ENCODE measurements around the gene UNK.
"Not testable (repeated sequence)": the region's sequence is repeated elsewhere in the genome, so short reads cannot be mapped to it uniquely, and the experiment has no call there.

The UNK gene

DNA sequence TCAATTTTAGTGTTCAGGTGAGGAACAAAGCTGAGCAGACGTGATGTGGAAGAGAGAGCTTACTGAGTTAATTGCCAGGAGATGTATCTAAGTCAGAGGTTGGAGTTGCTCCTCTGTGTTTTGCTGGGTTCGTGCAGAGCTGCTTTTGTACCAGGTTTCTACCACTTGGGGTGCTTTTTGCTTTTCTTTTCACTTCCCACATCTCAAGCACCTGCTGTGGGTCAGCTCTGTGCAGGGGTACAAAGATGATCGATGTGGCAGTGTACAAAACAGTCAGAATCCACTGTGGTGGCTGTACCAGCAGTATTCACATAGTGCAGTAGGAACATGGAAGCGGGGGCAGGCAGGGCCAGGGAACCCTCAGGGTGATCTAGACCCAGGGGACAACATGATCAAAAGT is 14.8 kb downstream of the UNK start:
- DNase-seq (ENCODE audit: low read depth in 3 of 3) = no peak

DNA sequence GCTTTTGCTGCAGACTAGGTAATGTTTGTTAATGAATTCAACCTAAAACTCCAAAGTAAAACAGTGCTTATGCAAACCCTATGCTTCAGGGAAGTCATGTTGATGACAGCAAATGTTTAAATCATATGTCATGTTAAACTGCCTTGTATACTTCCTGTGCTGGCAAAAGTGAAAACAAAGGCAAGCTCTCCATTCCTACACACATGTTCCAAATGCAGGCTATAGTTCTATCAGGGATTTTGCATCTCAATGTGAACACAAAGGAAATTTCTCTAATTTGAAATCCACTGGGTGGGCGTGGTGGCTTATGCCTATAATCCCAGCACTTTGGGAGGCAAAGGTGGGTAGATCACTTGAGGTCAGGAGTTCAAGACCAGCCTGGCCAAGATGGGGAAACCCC is 19.3 kb downstream of the UNK start:
- no peak for DNase-seq (ENCODE audit: low read depth in 3 of 3)

DNA sequence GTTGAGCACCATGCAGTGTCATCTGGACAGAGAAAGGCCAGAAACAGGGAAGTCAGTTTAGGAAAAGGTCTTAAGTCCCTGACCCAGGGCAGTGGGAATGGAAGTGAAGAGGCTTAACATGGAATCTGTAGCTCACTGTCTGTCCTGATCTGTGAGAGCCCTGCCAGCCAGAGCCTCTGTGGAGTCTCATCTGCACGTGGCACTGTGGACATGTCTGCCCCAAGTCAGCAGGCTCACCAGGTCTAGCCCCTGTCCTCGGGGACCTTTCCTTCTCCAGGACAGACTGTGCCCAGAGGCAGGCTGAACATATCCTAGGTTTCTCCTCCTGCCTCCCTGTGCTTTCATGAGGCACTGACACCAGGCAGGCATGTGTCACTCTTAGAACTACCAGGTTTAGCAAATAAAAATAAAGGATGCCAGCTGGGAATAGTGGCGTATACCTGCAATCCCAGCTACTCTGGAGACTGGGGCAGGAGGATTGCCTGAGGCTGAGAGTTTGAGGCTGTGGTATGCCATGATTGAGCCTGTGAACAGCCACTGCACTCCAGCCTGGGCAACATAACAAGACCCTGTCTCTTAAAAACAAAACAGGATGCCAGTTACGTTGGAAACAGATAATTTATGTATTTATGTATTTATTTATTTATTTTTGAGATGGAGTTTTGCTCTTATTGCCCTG is 22.4 kb downstream of the UNK start:
- no peak for DNase-seq (ENCODE audit: low read depth in 3 of 3)

DNA sequence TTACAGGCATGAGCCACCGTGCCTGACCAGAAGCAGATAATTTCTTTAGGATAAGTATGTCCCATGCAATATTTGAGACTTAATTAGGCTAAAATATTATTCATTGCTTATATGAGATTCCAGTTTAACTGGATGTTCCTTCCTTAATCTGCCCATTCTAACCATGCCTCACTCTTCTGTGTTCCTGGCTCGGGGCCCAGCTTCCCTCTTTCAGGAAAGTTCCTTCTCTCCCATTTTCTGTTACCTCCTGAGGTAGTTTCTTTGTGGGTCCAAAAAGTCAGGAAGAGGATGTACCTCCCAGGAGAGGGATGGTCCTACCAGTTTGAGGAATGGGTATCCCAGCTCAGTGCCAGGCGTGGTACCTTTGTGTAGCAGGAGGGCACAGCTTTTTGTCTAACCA is 23.3 kb downstream of the UNK start:
- no peak for DNase-seq (ENCODE audit: low read depth in 3 of 3)

DNA sequence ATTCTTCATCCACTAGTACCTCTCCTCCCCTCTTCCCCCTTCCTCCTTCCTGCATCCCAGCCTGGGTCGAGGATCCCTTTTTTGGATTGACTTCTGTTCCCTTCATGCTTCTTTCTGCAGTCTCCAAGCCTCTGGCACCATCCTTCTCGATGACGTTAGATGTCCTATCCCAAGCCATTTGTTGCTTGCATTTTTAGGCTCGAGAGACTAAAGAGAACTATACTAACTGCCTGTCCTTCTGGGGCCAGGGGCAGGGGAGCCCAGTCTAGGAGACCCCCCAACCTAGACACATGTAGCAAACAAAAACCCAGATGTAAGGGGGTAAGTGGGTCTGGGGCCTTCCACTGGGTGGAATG is 23.9 kb downstream of the UNK start:
- no peak for DNase-seq (ENCODE audit: low read depth in 3 of 3)

DNA sequence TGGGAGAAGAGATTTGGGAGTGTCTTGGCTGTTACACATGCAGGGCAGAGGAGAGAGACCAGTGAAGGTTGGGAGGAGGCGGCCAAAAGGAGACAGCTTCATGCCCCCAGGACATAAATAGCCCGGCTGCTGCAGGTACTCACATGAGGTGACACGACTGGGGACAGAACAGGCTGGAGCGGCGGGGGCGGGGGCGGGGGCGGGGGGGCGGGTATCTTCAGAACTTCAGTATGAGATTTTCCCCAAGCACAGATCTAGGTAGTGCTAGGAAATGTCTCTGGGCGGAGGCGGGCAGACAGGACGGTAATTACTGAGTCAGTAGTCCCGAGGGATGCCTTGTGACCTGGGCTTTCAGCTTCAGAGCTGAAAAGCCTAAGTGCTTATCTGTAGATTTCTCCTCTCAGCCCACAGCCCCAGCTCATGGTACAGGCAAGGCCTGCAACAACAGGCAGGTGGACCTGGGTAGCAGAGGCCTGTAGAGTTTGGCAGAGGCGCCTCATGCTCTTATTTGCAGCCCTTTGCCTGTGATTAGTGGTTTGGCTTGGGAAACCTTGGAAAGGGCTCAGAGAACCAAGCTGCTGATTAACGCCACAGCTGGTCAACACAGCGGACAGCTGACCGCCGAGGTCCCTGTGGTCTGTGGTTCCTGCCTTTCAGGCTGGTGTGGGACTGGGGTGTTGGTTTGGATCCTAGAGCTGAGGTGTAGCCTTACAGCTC is 24.5 kb downstream of the UNK start:
- no peak for DNase-seq (ENCODE audit: low read depth in 3 of 3)

- no peak for DNase-seq (ENCODE audit: low read depth in 3 of 3)
Observed at GRCh38 chr17:75809631-75810111, 25.1 kb downstream of the UNK start.

DNA sequence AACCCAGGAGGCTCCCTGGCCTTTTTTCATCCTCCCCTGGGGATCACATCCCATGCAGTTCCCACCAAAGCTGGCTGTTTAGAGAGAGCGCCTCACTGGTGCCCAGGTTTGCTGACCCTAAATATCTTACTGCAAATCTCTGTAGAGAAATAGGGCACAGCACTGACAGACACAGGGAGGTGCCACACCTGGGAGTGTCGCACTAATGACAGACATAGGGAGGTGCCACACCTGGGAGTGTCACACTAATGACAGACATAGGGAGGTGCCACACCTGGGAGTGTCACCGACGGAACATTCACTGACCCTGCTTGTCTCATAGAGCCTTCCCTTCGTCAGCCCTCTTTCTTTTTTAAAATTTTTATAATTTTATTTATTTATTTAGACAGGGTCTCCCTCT is 25.6 kb downstream of the UNK start:
- no peak for DNase-seq (ENCODE audit: low read depth in 3 of 3)

DNA sequence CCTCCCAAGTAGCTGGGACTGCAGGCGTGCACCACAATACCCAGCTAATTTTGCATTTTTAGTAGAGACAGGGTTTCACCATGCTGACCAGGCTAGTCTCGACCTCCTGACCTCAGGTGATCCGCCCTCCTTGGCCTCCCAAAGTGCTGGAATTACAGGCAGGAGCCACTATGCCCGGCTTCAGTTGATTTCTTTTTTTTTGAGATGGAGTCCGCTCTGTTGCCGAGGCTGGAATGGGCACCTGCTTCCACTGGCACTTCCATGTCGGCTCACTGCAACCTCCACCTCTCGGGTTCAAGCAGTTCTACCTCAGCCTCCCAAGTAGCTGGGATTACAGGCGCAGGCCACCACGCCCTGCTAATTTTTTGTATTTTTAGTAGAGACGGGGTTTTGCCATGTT is 26.1 kb downstream of the UNK start:
- DNase-seq (ENCODE audit: low read depth in 3 of 3) = not testable (repeated sequence)

GRCh38 chr17:75811174-75811573 is 26.6 kb downstream of the UNK start:
- DNase-seq (ENCODE audit: low read depth in 3 of 3) = no peak

GRCh38 chr17:75812096-75813013 is 27.7 kb downstream of the UNK start:
- DNase-seq (ENCODE audit: low read depth in 3 of 3) = no peak

DNA sequence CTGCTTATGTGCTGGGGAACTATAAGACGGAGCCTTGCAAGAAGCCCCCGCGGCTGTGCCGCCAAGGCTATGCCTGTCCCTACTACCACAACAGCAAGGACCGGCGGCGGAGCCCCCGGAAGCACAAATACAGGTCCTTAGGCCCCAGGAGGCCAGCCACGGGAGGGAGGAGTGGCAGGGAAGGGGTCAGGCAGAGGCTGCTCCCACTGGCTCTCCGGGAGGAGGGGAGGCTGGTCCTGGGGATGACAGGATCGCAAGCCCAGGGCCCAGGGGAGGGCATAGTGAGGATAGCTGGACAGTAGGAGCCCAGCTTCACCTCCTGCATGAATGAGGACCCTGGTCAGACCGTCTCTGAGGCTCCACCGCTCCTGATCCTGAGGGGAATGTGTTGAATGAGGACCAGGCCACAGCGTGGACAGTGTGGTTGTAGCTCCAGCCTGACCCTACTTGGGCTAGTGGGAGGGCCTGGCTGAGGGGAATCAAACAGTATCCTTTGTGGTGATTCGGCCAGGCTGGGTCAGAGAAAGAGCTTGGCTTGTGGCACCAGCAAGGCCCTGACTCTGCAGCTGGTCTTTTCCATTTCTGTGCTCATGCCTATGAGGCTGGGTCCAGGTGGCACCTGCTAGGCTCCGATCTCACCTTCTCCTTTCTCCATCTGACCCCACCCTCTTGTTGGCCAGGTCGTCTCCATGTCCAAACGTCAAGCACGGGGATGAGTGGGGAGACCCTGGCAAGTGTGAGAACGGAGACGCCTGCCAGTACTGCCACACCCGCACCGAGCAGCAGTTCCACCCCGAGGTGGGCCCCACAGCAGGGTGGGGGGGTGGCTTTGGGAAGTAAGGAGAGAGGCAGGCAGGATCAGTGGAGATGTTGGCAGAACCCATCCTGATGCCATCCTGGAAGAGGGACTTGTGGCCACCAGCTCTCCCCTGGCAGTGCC is 28.7 kb downstream of the UNK start:
- no peak for DNase-seq (ENCODE audit: low read depth in 3 of 3)

DNA sequence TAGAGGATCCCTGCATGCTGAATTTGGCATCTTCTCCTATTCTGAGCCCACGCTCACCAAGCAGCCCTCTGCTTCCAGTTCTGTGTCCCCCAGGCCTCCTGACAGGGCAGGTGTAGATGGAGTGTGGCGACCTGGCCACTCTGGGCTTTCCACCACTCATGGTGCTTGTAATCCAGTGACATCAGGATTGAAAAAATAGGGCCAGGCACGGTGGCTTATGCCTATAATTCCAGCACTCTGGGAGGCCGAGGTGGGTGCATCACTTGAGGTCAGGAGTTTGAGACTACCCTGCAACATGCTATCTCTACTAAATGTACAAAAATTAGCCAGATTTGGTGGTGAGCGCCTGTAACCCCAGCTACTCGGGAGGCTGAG is 29.4 kb downstream of the UNK start:
- DNase-seq (ENCODE audit: low read depth in 3 of 3) = no peak

DNA sequence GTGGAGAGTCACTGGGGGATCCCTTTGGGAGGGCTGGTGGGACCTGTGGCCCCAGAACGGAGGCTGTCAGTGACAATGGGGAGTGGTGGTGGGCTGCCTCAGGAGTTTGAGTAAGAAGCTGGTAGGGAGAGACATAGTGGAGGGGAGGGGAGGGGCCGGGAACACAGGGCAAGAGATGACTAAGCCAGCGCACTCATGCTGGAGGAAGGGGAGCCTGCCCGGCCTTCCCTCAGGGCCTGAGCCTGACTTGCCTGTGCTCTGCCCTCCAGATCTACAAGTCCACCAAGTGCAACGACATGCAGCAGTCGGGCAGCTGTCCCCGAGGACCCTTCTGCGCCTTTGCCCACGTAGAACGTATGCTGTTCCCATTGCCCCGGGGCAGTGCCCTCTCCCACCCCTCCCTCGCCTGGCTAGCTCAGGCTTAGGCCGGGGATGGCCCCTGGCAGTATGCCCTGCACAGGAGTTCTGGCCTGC is 30.3 kb downstream of the UNK start:
- no peak for DNase-seq (ENCODE audit: low read depth in 3 of 3)

GRCh38 chr17:75815399-75815798 is 30.8 kb downstream of the UNK start:
- no peak for DNase-seq (ENCODE audit: low read depth in 3 of 3)

DNA sequence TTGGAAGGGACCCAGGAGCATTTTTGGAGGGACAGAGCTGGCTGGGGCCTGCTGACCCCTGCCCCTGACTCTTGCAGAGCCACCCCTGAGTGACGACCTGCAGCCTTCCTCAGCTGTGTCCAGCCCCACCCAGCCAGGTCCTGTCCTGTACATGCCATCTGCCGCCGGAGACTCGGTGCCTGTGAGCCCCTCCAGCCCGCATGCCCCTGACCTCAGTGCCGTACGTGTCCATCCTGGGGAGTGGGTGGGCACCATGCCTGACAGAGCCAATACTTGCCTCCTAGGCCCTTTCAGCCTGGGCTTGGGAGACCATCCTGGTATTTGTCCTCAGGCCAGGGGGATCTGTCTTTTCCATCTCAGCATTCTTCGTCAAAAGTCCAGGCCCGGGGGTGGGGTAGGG is 32.1 kb downstream of the UNK start:
- no peak for DNase-seq (ENCODE audit: low read depth in 3 of 3)

- DNase-seq (ENCODE audit: low read depth in 3 of 3) = no peak
Observed at GRCh38 chr17:75817571-75817970, 33.0 kb downstream of the UNK start.

DNA sequence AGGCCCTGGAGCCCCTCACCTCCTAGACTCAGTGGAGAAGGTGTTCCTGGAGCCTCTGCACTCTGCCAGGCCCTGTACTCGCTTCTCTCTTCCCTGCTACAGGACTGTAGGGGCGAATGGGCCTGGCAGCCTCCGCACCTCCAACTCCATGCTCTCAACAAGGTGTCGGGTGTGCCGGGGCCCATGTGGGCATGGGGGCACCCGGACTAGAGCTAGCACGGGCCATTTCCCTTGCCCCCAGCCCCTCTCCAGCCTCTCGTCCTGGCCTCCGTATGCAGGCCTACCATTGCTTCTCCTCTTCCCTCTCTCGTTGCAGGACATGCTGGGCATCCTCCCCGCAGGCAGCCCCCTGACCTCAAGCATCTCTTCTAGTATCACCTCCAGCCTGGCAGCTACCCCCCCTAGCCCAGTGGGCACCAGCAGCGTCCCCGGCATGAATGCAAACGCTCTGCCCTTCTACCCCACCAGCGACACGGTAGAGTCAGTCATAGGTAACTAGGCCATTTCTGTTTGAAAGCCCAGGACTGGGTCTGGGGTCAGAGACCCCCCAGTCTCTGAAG is 33.8 kb downstream of the UNK start:
- no peak for DNase-seq (ENCODE audit: low read depth in 3 of 3)

GRCh38 chr17:75819116-75819515 is 34.5 kb downstream of the UNK start:
- DNase-seq (ENCODE audit: low read depth in 3 of 3) = no peak

- DNase-seq (ENCODE audit: low read depth in 3 of 3) = no peak
Observed at GRCh38 chr17:75819678-75820077, 35.1 kb downstream of the UNK start.

All from stimulated activated CD4-positive, alpha-beta T cell treated with anti-CD3 and anti-CD28 coated beads, TNF-alpha, amount 100 ng/mL, for 24 hours (primary cell).